K562 (cell line): ENCODE results near the gene PPP1R14B. TPM values are rescaled to one million over a fixed set of nuclear protein-coding genes. Genes with fewer than 3 reads are reported as not detected.

Experiments used
- CXXC5 ChIP-seq: fragments of 250-450 bp; sonication (Bioruptor Pico); IDR thresholded peaks from 2 replicates; pipeline ENCODE4 v1.8.0; 2022; ENCODE audit warnings: inconsistent platforms, mild to moderate bottlenecking, moderate library complexity
- E2F1 ChIP-seq: sonication (generic); formaldehyde crosslinking; IDR thresholded peaks from 2 replicates; pipeline ENCODE4 v1.8.1; 2023; ENCODE audit warnings: mild to moderate bottlenecking, missing genetic modification reagents, moderate library complexity
- KHSRP ChIP-seq: fragments of 450-650 bp; IDR thresholded peaks from 2 replicates; pipeline ENCODE4 v1.6.1; 2017
- KLF13 ChIP-seq: fragments of 450-650 bp; IDR thresholded peaks from 2 replicates; pipeline ENCODE4 v1.6.1; 2016; ENCODE audit warnings: missing genetic modification characterization, low read depth, mild to moderate bottlenecking, missing compliant biosample characterization, moderate library complexity, borderline replicate concordance
- LEF1 ChIP-seq: fragments of 450-650 bp; IDR thresholded peaks from 2 replicates; pipeline ENCODE4 v1.6.1; 2016; ENCODE audit warnings: mild to moderate bottlenecking
- MAFF ChIP-seq: IDR thresholded peaks from 2 replicates; pipeline ENCODE4 v1.6.1; 2012; ENCODE audit warnings: low read length, improper control_type of control experiment
- MITF ChIP-seq: IDR thresholded peaks from 2 replicates; pipeline ENCODE4 v1.6.1; 2014; ENCODE audit warnings: antibody characterized with exemption
- MTA3 ChIP-seq: fragments of 450-650 bp; formaldehyde crosslinking; IDR thresholded peaks from 2 replicates; pipeline ENCODE4 v1.6.1; 2017; ENCODE audit warnings: mild to moderate bottlenecking, borderline replicate concordance
- MYC ChIP-seq, 2 experiments: fragments of 250-450 bp in 1 of 2; sonication (Bioruptor Pico) in 1 of 2; IDR thresholded peaks; 2 replicates each; pipeline versions ENCODE4 v1.5.1 to v1.6.1; 2012 to 2021; ENCODE audit warnings: low read depth in 2 of 2, borderline replicate concordance in 1 of 2, improper control_type of control experiment in 1 of 2, low read length in 1 of 2, mild to moderate bottlenecking in 1 of 2, moderate library complexity in 1 of 2
- NR2C1 ChIP-seq, 2 experiments: fragments of 450-650 bp; IDR thresholded peaks; 2 replicates each; pipeline ENCODE4 v1.6.1; 2017; ENCODE audit warnings: mild to moderate bottlenecking in 2 of 2, antibody characterized with exemption in 1 of 2, inconsistent platforms in 1 of 2, missing compliant biosample characterization in 1 of 2, missing genetic modification characterization in 1 of 2
- POLR2A ChIP-seq: fragments of 450-650 bp; conservative IDR thresholded peaks from 2 replicates; pipeline ENCODE4 v1.6.1; 2016
- SMAD4 ChIP-seq: fragments of 250-450 bp; sonication (Bioruptor Pico); conservative IDR thresholded peaks from 2 replicates; pipeline ENCODE4 v1.8.0; 2021; ENCODE audit warnings: inconsistent platforms, mild to moderate bottlenecking, moderate library complexity
- SMC3 ChIP-seq: conservative IDR thresholded peaks from 2 replicates; pipeline ENCODE4 v1.6.1; 2011; ENCODE audit warnings: low read depth, low read length, improper control_type of control experiment; ENCODE audit not compliant: insufficient read depth
- STAT5B ChIP-seq: fragments of 250-450 bp; sonication (Bioruptor Pico); IDR thresholded peaks from 2 replicates; pipeline ENCODE4 v1.8.0; 2021; ENCODE audit warnings: mild to moderate bottlenecking, inconsistent platforms
- TBL1XR1 ChIP-seq, 2 experiments: IDR thresholded peaks; 2 replicates each; pipeline ENCODE4 v1.6.1; 2012; ENCODE audit warnings: improper control_type of control experiment in 2 of 2, low read length in 2 of 2, mild to moderate bottlenecking in 1 of 2
- TCF3 ChIP-seq: sonication (generic); formaldehyde crosslinking; IDR thresholded peaks from 2 replicates; pipeline ENCODE4 v1.4.0; 2020; ENCODE audit warnings: mild to moderate bottlenecking, missing genetic modification reagents
- TEAD2 ChIP-seq: fragments of 450-650 bp; IDR thresholded peaks from 2 replicates; pipeline ENCODE4 v1.6.1; 2016; ENCODE audit warnings: missing genetic modification characterization, control low read depth, missing compliant biosample characterization
- ZBTB9 ChIP-seq: fragments of 450-650 bp; formaldehyde crosslinking; IDR thresholded peaks from 2 replicates; pipeline ENCODE4 v1.4.0; 2020; ENCODE audit warnings: mild to moderate bottlenecking, moderate library complexity
- ZEB2 ChIP-seq: fragments of 450-650 bp; IDR thresholded peaks from 2 replicates; pipeline ENCODE4 v1.6.1; 2016
- ZFP91 ChIP-seq: sonication (generic); formaldehyde crosslinking; IDR thresholded peaks from 2 replicates; pipeline ENCODE4 v1.8.0; 2022; ENCODE audit warnings: mild to moderate bottlenecking, missing genetic modification reagents
- ZNF175 ChIP-seq: fragments of 200-800 bp; sonication (Bioruptor generic); IDR thresholded peaks from 2 replicates; pipeline ENCODE4 v1.6.1; 2016; ENCODE audit warnings: low read depth, mild to moderate bottlenecking, missing genetic modification characterization, missing compliant biosample characterization
- ZNF232 ChIP-seq: sonication (generic); formaldehyde crosslinking; IDR thresholded peaks from 2 replicates; pipeline ENCODE4 v1.8.0; 2022; ENCODE audit warnings: mild to moderate bottlenecking, missing genetic modification reagents
- ZNF445 ChIP-seq: fragments of 250-450 bp; sonication (Bioruptor Pico); IDR thresholded peaks from 2 replicates; pipeline ENCODE4 v1.4.0; 2020; ENCODE audit warnings: low read depth, mild to moderate bottlenecking, moderate library complexity
- polyA plus RNA-seq, 8 experiments: library from polyadenylated mRNA; depleted of rRNA in 4 of 8; stranded (reverse) in 5 of 8; unstranded in 3 of 8; fragments of >200 nt; fragmentation: Nextera tagmentation in 2 of 8; fragmentation: Illumina TruSeq in 1 of 8; extraction: Ambion mirVana in 2 of 8; extraction: Trizol in 1 of 8; gene quantifications; 2 replicates each; pipeline versions ENCODE4 v1.2.1 to v1.2.3, GENCODE V29; 2011 to 2014; ENCODE audit warnings: inconsistent platforms in 1 of 8, missing spikeins in 1 of 8
- total RNA-seq, 7 experiments: library from RNA; depleted of rRNA in 6 of 7; stranded (reverse); fragments of >200 nt in 6 of 7; fragmentation: Illumina TruSeq in 2 of 7; extraction: Trizol in 2 of 7; gene quantifications; 2 replicates each; pipeline versions ENCODE4 v1.2.1 to v1.2.3, GENCODE V29; 2011 to 2021; ENCODE audit warnings: low replicate concordance in 1 of 7

PPP1R14B gene
- total and polyA plus RNA-seq, 9 of the 15 experiments (the other 6 are each of a cell fraction or from before 2014, with no cell fraction given): 7.7 to 566 (median 212) TPM

- peak; percentile 23; the same call in 1 of the 2 replicates for TF ChIP-seq MITF
- TF ChIP-seq NR2C1 (IDR thresholded peaks at IDR 0.05): no peak
- peak; percentile 25; the same call in 1 of the 2 replicates for TF ChIP-seq NR2C1 (tag; IDR thresholded peaks at IDR 0.05)
- TF ChIP-seq E2F1 (CRISPR knock-in tag): 0 out of 2 replicates have a peak, but pooled peaks have one; percentile 52
- TF ChIP-seq ZFP91 (CRISPR knock-in tag): no peak
- TF ChIP-seq STAT5B (CRISPR knock-in tag): no peak
- TF ChIP-seq LEF1: no peak
- TF ChIP-seq KLF13 (tag): no peak
- TF ChIP-seq MTA3: peak; percentile 60; the same call in 1 of the 2 replicates
- no peak for TF ChIP-seq TEAD2
- TF ChIP-seq ZBTB9 (CRISPR knock-in tag): peak; percentile 43
- TF ChIP-seq TBL1XR1 (IDR thresholded peaks at IDR 0.05; ENCODE audit: low read length in 2 of 2): peak in 1 of 2 experiments; percentile 38; a peak in 1 of 4 replicates
- no peak for TF ChIP-seq KHSRP
- no peak for TF ChIP-seq ZEB2
- peak; percentile 64 for TF ChIP-seq CXXC5 (CRISPR knock-in tag)
- no peak for TF ChIP-seq MAFF
- TF ChIP-seq SMAD4 (CRISPR knock-in tag): peak; percentile 52; the same call in 1 of the 2 replicates
- TF ChIP-seq MYC (IDR thresholded peaks at IDR 0.05; ENCODE audit: low read depth, low read length): peak; percentile 18
- TF ChIP-seq MYC (CRISPR knock-in tag; IDR thresholded peaks at IDR 0.05; ENCODE audit: borderline replicate concordance, low read depth): no peak
- no peak; the same call in none of the 2 replicates for TF ChIP-seq ZNF175 (CRISPR knock-in tag)
- TF ChIP-seq ZNF445 (CRISPR knock-in tag): no peak
- peak; percentile 76 for TF ChIP-seq POLR2A
- TF ChIP-seq TCF3 (CRISPR knock-in tag): peak; percentile 8; the same call in 1 of the 2 replicates
- TF ChIP-seq ZNF232: no peak
- no peak for TF ChIP-seq SMC3
Measured at GRCh38 chr11:64206457-64207255, 40.1 kb downstream of the PPP1R14B start, which contains the start of gene FERMT3 (continued).
